ELF-1 (cell line): ENCODE measurements around the gene ZNF581.

ENCODE experiments used
- DNase-seq: peaks from one replicate; pipeline ENCODE4 v3.0.0-alpha.2; 2016; ENCODE audit warnings: low read depth, low spot score

ZNF581 gene

GRCh38 chr19:55693336-55693974, 50.0 kb downstream of the ZNF581 start:
- DNase-seq: no peak

DNA sequence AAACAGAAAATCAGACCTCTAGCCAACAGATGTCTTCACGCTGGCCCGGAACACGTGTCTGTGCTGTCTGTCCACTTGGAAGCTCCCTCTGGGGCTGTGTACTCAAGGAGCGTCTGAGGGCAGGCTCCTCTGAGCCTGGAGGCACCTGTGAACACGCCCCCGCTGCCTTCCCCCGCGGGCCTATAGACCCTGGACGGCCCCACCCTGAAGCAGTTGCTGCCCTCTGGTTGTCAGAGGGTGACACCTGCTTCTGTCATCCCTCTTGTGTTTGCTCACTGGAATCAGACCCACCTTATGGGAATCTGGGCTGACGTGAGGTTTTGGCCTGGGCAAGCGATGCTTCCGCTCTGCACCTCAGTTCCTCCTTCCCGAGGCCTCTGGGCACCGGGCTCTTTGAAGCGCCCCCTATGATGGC, 50.8 kb downstream of the ZNF581 start:
- no peak for DNase-seq

- no peak for DNase-seq
Observed at GRCh38 chr19:55694656-55695491, 51.4 kb downstream of the ZNF581 start.
